ENCODE data around the gene USH2A.

USH2A gene

DNA sequence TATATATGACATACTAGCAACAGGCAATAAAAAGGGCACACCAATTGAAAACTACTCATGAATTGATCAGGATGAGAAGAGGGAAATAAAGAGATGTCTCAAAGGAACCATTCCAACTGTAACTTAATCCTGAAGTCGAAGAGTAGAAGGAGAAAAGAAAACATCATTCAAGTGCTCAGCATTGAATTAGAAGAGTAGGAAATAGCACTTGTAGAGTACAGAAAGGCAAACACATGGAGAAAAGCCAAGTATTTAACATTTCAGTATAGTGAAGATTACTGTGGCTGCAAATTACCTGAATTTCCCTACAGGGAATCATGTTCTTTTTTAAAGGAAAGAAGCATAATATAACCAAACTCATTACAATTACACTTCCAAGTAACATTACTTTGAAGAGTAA, 651.1 kb downstream of the USH2A start:
- DNase-seq: no peak

DNA sequence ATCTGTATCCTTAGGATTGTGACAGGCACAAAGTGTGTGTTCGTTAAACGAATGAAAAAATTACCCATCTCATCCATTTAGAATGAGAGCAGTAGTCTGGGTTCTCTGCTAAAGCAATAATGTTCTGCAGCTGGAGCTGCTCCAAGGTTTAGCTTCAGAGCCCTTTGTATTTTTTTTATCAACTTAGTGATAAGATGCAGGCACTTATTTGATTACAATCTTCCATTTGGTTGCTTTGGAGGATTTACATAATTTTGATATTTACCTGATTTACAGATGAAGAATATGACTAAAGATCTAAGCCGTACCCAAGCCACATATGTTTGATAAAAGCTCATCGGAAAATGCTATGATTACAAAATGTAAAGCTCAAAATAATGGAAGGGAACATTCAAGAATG, 654.9 kb downstream of the USH2A start:
- DNase-seq: no peak

DNA sequence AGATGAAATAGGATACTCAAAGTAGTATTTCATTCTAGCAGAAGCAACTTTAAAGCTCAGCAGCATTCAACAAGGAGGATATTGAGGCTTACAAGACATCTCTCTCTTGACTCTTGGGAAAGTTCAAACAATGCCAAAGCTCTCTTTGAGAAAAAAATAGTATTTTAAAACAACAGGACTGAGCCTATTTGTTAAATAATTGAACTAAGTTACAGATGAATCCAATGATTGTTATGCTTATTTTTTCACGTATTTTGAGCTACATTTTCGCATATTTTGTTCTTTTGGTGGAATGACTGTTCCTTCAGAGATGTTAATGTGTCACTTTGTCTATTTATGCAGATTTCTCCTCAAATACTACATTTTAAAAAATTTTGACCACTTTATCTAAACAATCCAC, 655.5 kb downstream of the USH2A start:
- no peak for DNase-seq

DNA sequence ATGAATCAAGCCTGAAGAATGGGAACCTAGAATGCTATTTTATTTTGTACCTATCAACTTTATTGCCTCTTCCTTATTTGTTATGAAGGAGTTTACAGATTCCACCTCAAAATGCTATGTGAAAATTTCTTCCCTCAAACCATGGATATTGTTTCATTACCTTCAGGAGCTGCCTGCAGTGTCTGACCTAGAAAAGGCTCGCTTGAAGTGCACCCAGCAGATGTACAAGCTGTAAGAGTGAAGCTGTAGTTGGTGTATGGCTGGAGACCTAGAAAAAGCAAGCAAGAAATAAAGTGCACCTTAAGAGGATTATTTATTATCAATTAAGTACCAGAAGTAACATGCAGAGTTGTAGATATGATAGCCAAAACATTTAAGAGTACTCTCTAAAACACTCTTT, 656.7 kb downstream of the USH2A start:
- no peak for DNase-seq

DNA sequence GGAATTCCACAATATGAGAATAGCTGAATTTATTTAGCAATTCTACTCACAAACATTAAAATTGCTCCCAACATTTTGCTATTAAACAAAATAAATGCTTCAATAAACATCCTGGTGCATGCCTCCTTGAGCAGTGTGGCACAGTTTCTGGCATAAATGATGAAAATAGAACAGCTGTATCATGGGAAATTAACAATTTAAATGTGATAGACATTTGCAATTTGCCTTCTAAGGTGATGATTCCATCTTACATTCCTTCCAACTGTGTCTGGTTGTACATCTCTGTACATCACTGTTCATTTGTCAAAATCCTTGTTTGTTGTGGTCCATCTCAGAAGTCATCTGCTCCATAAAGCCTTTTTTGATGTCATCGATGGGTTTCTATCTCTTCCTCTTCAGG, 657.4 kb downstream of the USH2A start:
- DNase-seq: no peak

DNA sequence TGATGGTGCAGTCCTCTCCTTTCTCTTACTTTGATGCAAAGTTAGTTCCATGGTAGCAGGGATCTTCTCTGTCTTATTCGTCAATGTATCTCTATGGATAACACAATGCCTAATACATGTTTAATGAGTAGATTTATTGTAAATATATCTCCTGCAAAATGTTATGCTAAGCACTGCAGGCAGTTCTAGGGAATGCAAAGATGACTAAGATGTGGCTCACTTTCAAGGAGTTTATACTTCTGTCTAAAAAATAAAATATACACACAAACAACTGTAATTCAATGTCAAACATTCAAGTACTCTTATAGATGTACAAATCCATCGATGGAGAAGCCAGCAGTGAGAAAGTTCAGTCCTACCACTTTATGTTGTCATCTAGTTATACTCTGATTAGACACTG, 661.8 kb downstream of the USH2A start:
- DNase-seq: no peak

DNA sequence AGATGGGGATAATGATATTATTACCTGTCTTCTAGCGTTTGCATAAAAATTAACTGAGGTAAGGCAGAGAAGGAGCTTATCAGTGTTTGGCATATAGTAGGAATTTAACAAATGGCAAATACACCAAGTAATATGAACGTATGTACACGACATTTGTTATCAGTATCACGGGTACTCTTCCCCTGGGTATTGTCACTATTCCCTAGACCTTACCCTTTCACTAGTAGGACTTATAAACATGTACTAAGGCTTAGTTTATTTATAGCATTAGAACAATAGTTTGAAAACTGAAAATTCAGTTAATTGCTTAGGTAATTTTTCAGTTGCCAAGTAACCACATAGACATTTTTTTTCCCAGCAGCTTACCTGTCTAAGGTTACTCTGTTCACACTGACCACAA, 669.1 kb downstream of the USH2A start:
- no peak for DNase-seq

DNA sequence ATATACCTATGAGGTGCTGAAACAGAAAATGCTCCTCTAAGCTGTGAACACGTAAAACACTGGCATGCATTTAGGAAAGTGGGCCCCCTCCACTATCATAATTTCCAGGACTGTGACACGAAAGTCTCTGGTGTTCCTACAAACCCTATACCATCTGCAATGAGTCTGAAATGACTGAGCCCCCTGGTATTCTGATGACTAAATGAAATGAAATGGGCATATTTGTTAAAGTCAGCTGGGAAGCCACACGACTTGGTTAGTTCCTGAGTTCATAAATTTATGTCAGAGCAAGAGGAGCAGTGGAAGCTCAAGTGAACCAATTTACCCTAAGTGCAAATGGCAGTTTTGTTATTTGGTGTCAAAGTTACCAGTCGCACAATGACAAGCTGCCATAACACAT, 673.8 kb downstream of the USH2A start:
- no peak for DNase-seq

DNA sequence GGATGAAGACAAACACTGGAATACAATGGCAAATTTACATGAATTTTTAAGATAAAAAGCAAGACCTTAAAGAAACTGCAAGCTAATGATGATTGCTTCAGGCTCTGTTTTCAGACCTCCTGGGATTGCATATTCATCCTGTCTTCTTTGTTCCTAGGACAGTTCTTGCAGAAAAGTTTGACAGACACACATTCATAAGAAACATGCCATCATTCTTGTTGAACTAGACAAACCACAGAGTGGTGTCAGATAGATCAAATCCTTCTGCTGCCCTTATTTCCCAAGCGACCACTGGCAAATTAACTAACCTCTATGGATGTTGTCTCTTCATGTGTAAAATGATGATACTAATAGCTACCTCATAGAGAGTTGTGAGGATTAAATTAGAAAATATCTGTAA, 674.8 kb downstream of the USH2A start:
- DNase-seq: no peak

DNA sequence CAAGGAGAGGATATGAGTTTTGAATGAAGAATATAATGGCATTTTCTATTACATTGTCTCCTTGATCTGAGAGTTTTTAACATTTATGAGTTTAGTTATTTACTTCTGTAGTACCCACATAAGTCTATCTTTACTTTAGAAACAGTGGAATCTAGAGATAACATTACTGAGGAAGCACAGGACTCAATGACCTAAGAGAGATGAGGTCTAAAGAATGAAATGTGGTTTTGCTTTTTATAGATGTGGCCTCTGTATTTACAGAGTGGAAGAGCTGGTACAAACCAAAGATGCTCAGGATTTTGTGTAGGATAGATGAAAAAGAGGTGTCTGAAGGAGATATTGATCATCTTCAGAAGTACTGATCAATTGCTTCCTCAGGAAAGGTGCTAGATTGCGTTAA, 678.8 kb downstream of the USH2A start:
- DNase-seq: no peak

DNA sequence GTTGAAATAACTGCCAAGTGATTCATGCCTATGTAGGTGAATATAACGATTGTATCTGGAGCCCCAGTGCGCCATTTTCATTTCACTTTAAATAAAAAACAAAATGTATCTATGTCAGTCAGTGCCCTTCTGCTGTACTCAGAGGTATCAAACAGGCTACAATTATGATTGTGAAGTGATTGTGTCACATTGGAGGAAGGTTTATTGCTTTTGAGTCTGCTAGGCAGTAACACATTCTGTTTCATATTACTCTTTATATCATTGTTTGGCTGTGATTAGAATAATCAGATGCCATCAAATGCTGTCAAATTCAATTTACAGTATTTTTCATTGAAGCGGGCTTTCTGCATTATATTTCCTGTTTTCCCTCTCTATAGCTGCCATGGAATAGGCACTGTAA, 684.2 kb downstream of the USH2A start:
- no peak for DNase-seq

DNA sequence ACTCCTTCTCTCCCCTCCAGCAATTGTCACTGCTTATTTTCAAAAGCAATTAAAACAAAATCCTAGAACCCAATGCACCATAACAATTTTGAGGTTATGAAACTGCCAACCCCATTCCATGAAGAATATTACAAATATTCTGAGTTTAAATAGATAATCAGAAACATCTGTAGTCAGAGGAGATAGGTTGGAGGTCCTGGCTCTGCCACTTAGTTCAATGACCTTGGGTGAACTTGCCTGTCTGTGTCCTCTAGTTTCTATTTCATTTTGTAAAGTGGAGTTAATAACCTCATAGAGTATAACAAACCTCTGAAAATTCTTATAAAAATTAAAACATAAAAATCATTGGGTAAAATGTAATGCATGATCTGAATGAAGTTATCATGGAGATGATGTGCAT, 691.5 kb downstream of the USH2A start:
- DNase-seq: no peak

DNA sequence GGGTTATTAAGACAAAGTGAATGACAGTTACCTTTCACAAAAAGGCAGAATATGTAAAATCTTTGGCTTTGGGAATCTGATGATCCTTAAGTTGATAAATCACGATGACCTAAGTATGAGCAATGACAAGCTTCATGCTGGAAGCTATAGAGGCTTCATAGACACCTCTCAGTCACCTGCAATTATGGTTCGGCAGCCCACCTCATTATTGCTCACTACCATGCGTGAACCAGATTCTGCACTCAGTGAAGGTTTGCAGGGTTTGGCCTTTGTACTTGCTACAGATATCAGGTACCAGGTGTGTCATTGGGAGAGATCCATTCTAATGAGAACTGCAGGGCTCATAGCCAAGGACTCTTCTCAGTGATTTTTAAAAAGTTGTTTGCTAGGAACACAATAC, 692.6 kb downstream of the USH2A start:
- no peak for DNase-seq

DNA sequence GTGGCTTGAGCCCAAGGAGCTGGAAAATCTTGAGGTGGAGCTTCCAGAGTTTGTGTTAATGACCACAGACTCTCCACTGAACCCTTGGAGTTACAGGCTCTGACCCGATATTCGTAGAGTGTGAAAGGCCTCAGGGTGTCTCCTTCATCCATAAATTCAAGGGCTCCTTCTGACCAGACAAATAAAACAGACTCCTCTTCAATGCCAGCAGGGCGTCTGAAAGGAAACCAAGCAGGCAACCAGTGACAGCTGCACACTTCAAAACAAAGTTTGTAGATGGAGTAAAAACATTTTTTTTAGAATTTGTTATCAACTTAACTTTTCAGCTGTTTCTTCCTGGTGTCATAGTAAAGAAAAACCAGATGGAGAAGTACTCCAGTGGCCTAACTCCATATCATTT, 695.1 kb downstream of the USH2A start:
- no peak for DNase-seq

DNA sequence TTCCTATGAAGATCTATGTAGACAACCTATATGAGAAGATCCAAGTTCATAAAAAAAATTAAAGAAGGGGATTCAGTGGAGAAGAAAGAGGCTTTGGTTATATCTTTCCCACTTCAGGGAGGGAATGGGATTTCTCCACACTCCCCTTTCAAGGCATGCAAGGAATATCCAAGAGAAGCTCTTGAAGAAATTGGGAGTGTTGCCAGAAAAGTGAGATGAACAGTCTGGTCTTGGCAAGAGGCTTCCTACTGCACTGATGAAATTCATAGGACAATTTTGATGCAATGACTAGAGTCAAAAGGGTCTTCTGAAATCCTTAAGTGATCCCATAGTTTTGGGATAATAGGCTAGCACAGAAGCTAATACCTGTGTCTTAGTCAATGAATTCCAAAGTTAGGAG, 703.1 kb downstream of the USH2A start:
- no peak for DNase-seq

DNA sequence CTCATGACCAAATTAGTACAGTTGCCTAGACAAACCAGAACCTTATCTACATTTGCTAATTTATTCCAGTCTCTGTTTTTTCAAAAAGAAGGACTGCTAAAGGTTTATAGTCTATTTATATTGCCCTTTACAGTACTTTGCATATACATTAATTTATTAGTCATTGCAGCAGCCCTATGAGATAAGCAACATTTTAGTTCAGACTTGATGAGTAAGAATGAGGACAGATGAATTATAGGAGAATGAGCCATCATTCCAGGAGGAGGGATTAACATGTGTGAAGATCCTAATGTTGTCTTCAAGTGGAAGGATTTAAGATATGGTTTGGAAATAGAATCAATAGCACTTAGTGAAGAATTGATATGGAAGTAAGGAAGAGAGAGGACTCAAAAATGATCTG, 703.7 kb downstream of the USH2A start:
- DNase-seq: no peak

DNA sequence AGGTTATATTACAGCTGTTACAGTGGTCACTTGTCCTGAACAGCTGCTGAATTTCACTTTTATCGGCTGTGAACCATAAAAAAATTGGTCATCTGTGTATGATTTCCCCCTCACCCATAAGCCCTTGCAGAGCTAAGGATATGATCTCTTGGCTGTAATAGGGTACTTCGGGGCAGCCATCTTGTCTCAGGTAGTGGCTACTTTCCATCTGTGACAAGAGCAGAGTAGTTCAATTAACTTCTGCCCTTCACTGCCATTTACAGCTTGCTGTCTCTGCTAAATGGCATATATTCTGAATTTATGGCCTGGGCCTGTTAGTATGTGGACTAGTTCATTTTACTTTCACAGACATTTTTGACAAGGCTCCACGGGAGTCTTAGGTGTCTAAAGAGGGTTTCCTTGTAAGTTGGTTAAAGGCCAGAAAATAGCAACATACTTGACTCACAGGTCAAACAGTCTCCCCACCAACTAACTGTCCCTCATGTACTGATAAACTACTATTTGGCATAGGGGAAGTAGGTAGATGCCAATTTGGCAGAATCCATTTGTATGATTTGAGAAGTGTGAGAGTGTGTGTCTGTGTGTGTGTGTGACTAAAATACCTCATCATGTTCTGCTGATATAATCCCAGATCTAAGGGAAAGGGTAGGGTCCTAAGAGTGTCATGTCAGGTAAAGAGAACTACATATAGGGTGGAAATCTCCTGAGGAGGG, 704.5 kb downstream of the USH2A start:
- no peak for DNase-seq

DNA sequence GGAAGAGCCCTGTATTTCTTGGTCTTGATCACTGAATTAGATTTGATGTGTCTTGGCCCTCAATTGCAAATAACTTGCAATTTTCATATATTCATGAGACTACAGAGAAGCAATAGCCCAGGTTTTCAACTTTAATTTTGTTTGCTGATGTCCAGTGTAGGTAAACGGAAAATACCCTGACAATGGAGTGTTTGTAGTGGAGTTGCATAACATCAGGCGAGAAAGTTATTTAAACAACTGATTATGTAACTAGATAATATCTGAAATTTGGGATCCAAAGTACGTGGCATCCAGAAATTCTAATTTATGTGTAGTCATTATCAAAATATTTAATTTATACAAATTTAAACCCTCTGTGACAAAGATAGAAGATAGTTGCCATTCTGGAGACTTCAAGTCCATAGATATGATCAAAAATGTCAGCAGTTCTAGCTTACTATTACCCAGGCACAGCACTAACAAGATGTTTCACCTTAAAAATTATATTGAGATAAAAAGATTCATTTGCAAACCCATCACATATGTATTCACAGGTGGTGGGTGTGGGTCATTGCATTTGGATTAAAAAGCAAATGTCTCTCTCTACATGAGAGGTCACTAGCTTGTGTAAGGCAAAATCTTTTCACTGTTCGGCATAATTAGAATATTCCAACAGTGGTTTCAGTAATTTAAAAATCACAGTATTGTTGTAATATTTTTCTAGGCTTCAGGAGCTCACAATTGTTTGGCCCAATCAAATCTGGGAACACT, 705.4 kb downstream of the USH2A start:
- no peak for DNase-seq

DNA sequence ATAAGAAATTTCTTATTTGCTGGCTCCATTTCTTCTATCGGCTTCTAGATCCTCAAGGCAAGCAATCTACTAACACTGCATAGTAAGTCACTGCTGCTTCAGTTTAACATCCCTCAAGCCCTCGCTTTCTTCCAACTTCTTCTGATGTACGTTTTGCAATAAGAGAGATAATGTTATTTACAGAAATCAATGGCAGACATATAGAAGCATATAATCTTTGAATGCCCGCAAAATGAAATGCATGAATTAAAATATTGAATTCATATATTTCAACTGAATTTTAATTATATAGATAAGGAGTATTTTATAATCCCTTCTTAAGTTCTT, 712.4 kb downstream of the USH2A start:
- DNase-seq: no peak

DNA sequence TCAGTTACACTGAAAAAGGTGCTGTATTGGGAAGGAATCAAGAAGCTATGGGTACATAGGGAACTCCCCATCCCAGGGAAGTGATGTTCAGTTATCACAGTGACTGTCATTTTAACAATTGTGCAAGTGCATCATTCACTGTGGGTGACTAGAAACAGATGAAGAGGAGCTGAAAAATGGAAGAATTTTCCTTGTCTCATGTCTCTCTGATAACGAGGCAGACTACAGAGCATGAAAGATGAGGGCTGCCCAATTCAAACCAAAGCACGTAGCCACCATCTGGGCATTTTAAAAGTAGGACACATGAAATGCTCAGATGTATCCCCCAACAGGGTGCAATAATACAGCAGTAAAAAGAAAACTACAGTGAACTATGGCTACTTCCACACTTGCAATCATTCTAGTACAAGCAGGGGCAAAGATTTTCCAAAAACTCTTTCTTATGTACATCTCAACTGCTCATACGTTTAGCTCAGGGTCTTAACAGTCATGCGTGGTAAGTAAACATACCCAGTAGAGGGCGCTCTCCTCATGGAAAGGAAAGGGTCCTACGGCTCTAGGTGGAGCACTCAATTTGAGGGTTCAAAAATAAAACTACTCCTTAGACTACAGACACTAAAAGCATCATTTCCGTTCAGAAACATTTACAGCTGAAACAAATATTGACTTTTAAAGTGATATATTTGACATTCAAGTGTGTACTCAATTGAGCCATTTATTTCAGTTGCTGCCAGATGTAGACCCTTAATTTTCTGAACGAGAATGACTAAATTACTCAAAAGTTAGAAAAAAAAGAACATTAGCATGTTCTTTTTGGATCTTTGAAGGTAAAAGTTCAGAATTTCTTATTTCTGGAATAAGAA, 713.0 kb downstream of the USH2A start:
- no peak for DNase-seq

DNA sequence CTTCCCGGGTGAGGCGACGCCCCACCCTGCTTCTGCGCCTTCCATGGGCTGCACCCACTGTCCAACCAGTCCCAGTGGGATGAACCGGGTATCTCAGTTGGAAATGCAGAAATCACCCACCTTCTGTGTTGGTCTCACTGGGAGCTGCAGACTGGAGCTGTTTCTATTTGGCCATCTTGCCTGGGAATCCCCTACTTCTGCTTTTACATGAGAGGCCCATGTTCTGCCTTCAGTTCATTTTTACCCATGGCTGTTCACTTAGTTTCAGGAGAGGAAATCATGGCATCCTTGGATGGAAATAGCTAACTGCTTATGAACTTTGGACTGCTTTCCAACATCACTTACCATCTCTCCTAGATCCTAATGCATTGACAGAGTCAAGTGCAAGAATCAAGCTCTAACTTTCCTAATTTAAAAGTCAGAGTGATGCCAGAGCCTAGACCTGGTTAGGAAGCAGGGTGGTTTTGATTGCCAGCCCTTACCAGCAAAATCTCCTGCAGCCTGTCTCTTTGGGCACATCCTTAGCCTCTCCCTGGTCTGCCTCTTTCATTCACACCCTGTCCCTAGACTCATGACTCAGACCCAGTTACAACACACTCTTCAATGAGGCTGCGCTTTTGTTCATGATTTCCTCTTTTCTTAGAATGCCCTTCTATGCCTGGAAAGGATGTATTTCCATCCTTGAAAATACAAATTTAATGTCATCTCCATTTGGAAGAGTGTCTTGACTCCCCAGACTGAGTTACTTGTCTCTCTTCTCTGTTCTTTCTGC, 719.0 kb downstream of the USH2A start:
- DNase-seq: no peak

DNA sequence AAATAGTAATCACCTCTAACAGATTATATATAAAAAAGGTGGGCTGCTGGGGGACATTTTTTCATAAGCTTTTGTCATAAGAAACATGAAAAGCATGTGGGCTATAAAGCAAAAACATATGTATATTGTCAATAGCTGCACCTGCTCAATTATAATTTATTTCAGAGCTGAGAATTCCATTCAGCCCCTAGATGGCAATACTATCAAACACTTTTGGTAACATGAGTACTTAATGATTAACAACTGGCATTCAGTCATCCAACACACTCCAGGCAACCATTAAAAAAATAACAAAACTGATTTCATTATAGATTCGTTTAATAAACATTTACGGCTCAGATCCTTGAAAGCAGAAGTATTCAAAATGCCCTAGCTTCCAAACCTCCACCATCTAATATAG, 741.0 kb downstream of the USH2A start:
- no peak for DNase-seq

DNA sequence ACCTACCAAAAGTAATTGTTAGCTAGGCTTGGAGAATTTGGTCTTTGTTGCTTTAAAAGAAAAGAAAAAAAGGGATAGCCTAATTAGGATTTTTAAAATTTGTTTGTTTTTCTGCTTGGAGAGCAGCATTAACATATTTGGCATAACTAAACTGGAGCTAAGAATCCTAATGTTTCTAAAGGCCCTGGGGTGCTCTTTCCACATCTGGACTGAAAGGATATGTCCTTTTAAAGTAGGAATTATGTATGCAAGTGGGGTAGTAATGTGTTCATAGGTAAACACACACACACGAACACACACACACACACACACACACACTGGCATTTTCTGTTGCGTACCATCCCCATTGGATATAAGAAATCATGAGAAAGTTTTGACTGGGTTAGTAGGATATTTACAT, 742.2 kb downstream of the USH2A start:
- no peak for DNase-seq

All from NCI-H2227 treated with DMSO at 0.1 percent for 48 hours (cell line).